ENCODE results near the gene ARMC9. TPM values are rescaled to one million over a fixed set of nuclear protein-coding genes. Genes with fewer than 3 reads are reported as not detected.
"Not testable (repeated sequence)": the region's sequence is repeated elsewhere in the genome, so short reads cannot be mapped to it uniquely, and the experiment has no call there.

Gene ARMC9
- total RNA-seq, 3 donors from 2014 or later = 3.3 to 6.4 (median 5.9) TPM

- Mint-ChIP-seq H3K36me3 (ENCODE audit: insufficient read depth) (no peaks in the 10 kb centered on the region), H3K4me1 (ENCODE audit: low read depth) (no peaks in the 10 kb centered on the region), H3K27me3 (ENCODE audit: low read depth) (peaks cover 9% of the 10 kb centered on the region), H3K4me3 (no peak overlapping the region), H3K9me3 (no peaks in the 10 kb centered on the region)
- DNase-seq = no peak
- ATAC-seq = no peak
These were observed 143.8 kb downstream of the ARMC9 start for GRCh38 chr2:231342061-231342711.

DNA sequence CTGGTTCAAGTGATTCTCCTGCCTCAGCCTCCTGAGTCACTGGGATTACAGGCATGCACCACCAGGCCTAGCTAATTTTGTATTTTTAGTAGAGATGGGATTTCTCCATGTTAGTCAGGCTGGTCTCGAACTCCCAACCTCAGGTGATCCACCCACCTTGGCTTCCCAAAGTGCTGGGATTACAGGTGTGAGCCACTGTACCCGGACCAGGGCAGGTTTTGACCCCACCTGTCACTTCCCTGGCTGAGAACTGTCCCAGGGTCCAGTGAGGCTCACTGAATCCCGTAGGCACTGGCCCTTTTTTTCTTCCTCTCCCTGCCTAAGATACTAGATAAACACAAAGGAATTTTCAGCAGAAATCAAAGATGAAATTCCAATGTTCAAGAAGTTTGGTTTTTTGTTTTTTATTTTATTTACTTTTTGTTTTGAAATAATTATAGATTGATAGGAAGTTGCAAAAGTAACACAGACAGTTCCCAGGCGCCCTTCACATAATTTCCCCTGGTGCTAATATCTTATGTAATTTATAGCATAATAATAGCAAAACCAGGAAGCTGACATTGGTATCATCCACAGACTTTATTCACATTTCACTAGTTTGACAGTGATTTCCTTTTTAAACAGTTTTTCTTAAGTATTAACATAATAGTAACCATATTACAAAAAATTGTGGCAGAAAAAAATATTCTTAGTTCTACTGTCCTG is 144.7 kb downstream of the ARMC9 start:
- no peaks in the 10 kb centered on the region for H3K9me3 Mint-ChIP-seq
- peaks cover 14% of the 10 kb centered on the region for H3K27me3 Mint-ChIP-seq (ENCODE audit: low read depth)
- no peaks in the 10 kb centered on the region for H3K4me1 Mint-ChIP-seq (ENCODE audit: low read depth)
- ATAC-seq (no peak), DNase-seq (no peak)
- no peak overlapping the region for H3K4me3 Mint-ChIP-seq
- H3K36me3 Mint-ChIP-seq (ENCODE audit: insufficient read depth) = no peaks in the 10 kb centered on the region

GRCh38 chr2:231343988-231344387 is 145.6 kb downstream of the ARMC9 start:
- Mint-ChIP-seq H3K4me1 (ENCODE audit: low read depth) (no peaks in the 10 kb centered on the region), H3K27me3 (ENCODE audit: low read depth) (peaks cover 14% of the 10 kb centered on the region), H3K4me3 (no peak overlapping the region), H3K36me3 (ENCODE audit: insufficient read depth) (no peaks in the 10 kb centered on the region), H3K9me3 (no peaks in the 10 kb centered on the region)
- DNase-seq (no peak), ATAC-seq (no peak)

DNA sequence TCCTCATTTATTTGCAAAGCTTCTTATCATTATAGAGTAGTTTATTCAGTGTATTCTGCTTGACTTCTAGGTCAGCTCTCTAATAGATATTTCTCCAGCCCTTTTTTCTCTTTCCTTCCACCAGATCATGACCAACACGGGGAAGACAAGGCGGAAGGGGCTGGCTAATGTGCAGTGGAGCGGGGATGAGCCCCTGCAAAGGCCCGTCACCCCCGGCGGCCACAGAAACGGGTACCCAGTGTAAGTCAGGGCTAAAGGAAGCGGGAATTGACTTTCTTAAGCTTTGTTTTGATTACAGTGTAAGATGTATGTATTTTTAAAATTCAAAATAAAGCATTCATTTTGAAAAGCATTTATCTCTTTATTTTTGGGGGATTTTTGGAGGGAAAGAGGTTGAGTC is 146.4 kb downstream of the ARMC9 start:
- Mint-ChIP-seq H3K4me1 (ENCODE audit: low read depth) (no peaks in the 10 kb centered on the region), H3K4me3 (no peak overlapping the region)

DNA sequence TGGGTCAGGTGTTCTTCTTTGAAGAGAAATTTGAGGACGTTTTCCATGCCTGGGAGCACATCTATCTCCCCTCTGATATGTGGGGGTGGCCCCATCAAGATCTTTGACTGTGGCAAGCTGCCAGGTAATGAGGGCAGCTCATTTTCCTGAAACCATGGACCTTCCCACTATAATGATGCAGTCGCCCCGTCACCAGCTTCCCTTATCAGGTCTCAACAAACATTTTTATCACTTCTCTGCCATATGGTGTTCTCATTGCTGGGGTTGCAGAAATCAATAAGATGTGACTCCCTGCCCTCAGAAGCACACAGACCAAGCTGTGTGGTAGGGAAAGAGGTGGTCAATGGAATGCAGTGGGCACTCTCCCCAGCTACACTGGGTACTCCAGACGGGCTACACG is 148.7 kb downstream of the ARMC9 start:
- Mint-ChIP-seq H3K4me3 (no peak overlapping the region), H3K9me3 (no peaks in the 10 kb centered on the region), H3K4me1 (ENCODE audit: low read depth) (no peaks in the 10 kb centered on the region), H3K27me3 (ENCODE audit: low read depth) (peaks cover 16% of the 10 kb centered on the region), H3K36me3 (ENCODE audit: insufficient read depth) (no peaks in the 10 kb centered on the region)
- DNase-seq = no peak
- no peak for ATAC-seq

More for the DNA sequence above, 146.4 kb downstream of the ARMC9 start:
- Mint-ChIP-seq H3K27me3 (ENCODE audit: low read depth) (peaks cover 16% of the 10 kb centered on the region), H3K36me3 (ENCODE audit: insufficient read depth) (no peaks in the 10 kb centered on the region), H3K9me3 (no peaks in the 10 kb centered on the region)
- ATAC-seq (no peak), DNase-seq (no peak)

- Mint-ChIP-seq H3K4me1 (ENCODE audit: low read depth) (no peaks in the 10 kb centered on the region), H3K36me3 (ENCODE audit: insufficient read depth) (no peaks in the 10 kb centered on the region), H3K27me3 (ENCODE audit: low read depth) (peaks cover 16% of the 10 kb centered on the region), H3K4me3 (no peak overlapping the region), H3K9me3 (no peaks in the 10 kb centered on the region)
- DNase-seq (no peak), ATAC-seq (no peak)
These were observed 149.2 kb downstream of the ARMC9 start for GRCh38 chr2:231347638-231348037.

DNA sequence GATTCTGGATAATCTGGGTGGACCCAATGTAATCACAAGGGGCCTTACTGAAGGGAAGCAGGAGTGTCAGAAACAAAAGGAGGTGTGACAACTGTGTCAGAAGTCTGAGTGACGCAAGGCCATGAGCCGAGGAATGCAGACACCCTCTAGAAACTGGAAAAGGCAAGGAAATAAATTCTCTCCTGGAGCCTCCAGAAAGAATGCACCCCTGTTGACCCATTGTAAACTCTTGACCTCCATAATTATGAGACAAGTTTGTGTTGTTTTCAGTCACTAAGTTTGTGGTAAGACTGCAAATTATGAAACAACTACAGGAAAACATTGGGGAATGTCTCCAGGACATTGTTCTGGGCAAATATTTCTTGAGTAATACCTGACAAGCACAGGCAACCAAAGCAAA is 149.7 kb downstream of the ARMC9 start:
- no peak for ATAC-seq
- H3K4me1 Mint-ChIP-seq (ENCODE audit: low read depth) = no peaks in the 10 kb centered on the region
- H3K27me3 Mint-ChIP-seq (ENCODE audit: low read depth) = peaks cover 16% of the 10 kb centered on the region
- DNase-seq = no peak
- H3K4me3 Mint-ChIP-seq = no peak overlapping the region
- H3K36me3 Mint-ChIP-seq (ENCODE audit: insufficient read depth) = no peaks in the 10 kb centered on the region
- H3K9me3 Mint-ChIP-seq = no peaks in the 10 kb centered on the region

- DNase-seq (no peak), ATAC-seq (no peak)
- Mint-ChIP-seq H3K36me3 (ENCODE audit: insufficient read depth) (no peaks in the 10 kb centered on the region), H3K4me3 (no peak overlapping the region), H3K4me1 (ENCODE audit: low read depth) (no peaks in the 10 kb centered on the region), H3K27me3 (ENCODE audit: low read depth) (peaks cover 16% of the 10 kb centered on the region), H3K9me3 (no peaks in the 10 kb centered on the region)
These were observed 150.4 kb downstream of the ARMC9 start for GRCh38 chr2:231348704-231349373.

GRCh38 chr2:231349374-231349735 is 150.9 kb downstream of the ARMC9 start:
- not testable (repeated sequence) for H3K4me1 Mint-ChIP-seq (ENCODE audit: low read depth); H3K4me3 Mint-ChIP-seq; DNase-seq; H3K9me3 Mint-ChIP-seq; ATAC-seq; H3K36me3 Mint-ChIP-seq (ENCODE audit: insufficient read depth)
- H3K27me3 Mint-ChIP-seq (ENCODE audit: low read depth) = peaks cover 16% of the 10 kb centered on the region

DNA sequence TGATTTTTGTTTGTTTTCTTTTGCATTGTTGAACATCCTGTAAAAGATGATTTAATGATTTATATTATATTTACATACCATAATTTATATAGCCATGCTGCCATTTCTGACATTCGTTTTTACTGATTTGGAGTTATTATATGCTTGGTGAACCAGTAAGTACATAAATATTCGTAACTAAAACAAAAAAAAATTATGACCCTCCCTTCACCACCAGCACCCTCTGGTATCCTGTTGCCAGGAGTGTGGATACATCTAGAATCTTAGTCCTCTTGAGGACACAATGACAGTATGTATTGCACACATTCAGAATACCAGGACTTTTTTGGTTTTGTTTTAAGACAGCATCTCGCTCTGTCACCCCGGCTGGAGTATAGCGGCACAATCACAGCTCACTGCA is 153.2 kb downstream of the ARMC9 start:
- H3K4me1 Mint-ChIP-seq (ENCODE audit: low read depth) = no peaks in the 10 kb centered on the region
- H3K27me3 Mint-ChIP-seq (ENCODE audit: low read depth) = peaks cover 10% of the 10 kb centered on the region
- H3K4me3 Mint-ChIP-seq = no peak overlapping the region
- DNase-seq (no peak), ATAC-seq (no peak)
- H3K9me3 Mint-ChIP-seq = no peaks in the 10 kb centered on the region
- H3K36me3 Mint-ChIP-seq (ENCODE audit: insufficient read depth) = no peaks in the 10 kb centered on the region

DNA sequence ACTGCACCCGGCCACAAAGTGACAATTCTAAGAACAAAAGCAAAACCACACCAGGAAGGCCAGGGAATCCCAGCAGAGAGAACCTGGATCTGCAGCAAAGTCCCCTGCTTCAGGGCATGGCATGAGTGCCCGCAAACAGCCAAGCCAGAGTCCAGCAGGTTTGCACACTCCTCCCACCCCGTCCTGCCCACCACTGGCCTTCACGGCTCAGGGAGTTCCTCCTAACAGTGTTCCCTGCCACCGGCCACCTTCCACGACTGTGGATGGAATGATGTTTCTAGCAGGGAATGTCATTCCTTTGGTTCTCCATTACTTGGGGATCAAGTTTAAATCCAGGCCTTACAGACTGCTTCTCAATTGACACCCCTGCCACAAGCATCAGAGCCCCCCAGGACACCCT is 155.0 kb downstream of the ARMC9 start:
- H3K4me3 Mint-ChIP-seq = no peak overlapping the region
- H3K4me1 Mint-ChIP-seq (ENCODE audit: low read depth) = no peaks in the 10 kb centered on the region
- H3K9me3 Mint-ChIP-seq = no peaks in the 10 kb centered on the region
- no peak for ATAC-seq
- peaks cover 2% of the 10 kb centered on the region for H3K27me3 Mint-ChIP-seq (ENCODE audit: low read depth)
- H3K36me3 Mint-ChIP-seq (ENCODE audit: insufficient read depth) = no peaks in the 10 kb centered on the region
- no peak for DNase-seq

DNA sequence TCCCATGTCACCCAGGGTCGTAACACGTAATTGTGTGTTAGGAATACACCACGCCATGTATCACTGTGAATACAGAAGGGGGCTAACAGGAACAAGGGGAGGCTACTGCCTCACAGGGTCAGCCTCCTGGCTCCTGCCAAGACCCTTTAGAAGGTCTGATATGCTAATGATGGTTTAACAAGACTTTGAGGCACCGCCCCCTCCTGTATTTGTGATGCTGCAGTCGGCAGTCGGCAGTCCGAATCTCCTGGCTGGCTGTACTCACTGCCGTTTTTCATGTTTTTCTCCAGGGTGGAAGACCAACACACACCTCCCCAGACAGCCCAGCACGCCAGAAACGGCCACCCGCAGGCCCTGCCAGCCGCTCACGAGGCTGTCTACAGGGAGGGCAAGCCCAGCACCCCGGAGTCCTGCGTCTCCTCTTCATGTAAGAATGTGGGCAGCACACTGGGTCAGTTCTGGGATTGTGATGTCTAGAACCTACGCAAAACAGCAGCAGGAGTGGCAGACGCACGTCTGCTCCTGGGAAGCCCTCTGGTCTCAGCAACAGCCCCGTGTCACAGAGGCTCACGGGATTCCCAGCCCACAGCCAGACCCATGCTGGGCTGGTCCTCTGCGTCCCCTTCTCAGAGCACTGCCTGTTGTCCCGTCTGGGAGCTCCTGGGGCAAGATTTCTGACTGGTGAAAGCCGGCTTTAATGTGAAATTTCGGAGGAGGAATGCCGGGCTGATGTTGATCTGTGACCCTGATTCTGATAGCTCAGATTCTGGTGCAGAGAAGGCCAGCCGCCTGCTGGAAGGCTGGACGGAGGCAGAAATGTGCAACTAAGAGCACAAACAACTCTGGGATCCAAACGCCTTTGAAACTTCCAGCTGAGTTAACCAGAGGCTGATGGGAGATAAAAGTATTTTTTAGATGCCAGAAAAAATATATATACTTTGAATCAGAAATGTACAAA is 157.4 kb downstream of the ARMC9 start:
- Mint-ChIP-seq H3K4me3 (no peak overlapping the region), H3K27me3 (ENCODE audit: low read depth) (peaks cover under 1% of the 10 kb centered on the region), H3K36me3 (ENCODE audit: insufficient read depth) (no peaks in the 10 kb centered on the region), H3K4me1 (ENCODE audit: low read depth) (no peaks in the 10 kb centered on the region), H3K9me3 (no peaks in the 10 kb centered on the region)
- DNase-seq (no peak), ATAC-seq (no peak)

DNA sequence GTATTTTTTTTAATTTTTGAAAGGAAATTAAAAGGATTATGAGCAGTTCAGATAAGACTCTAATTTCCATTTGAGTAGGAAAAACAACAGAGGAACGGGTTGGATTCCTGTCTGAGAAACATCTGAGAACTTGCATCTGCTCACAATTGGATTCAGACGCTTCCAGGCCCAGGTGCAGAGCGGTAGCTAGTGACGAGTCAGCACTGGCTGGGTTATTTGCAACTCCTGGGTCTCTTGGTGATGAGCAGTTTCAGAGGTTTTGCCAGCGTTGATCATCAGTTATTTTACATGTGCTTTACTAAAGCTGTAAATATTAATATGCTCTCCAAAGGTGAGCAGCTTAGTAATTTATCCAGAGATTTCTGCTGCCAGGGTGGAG is 158.0 kb downstream of the ARMC9 start:
- H3K9me3 Mint-ChIP-seq = no peaks in the 10 kb centered on the region
- H3K27me3 Mint-ChIP-seq (ENCODE audit: low read depth) = peaks cover 3% of the 10 kb centered on the region
- no peaks in the 10 kb centered on the region for H3K36me3 Mint-ChIP-seq (ENCODE audit: insufficient read depth)
- ATAC-seq (no peak), DNase-seq (no peak)
- H3K4me3 Mint-ChIP-seq = no peak overlapping the region
- H3K4me1 Mint-ChIP-seq (ENCODE audit: low read depth) = no peaks in the 10 kb centered on the region

GRCh38 chr2:231357048-231357447 is 158.6 kb downstream of the ARMC9 start:
- DNase-seq (no peak), ATAC-seq (no peak)
- Mint-ChIP-seq H3K4me1 (ENCODE audit: low read depth) (no peaks in the 10 kb centered on the region), H3K27me3 (ENCODE audit: low read depth) (peaks cover 3% of the 10 kb centered on the region), H3K36me3 (ENCODE audit: insufficient read depth) (no peaks in the 10 kb centered on the region), H3K9me3 (no peaks in the 10 kb centered on the region), H3K4me3 (no peak overlapping the region)
